Aorta (tissue), 5 donors: ENCODE data around the gene FBRSL1. TPM values are rescaled to one million over a fixed set of nuclear protein-coding genes. Genes with fewer than 3 reads are reported as not detected.
A peak's percentile ranks its signal among the peaks of the same experiment; 100 is the strongest.

Experiments used
- ATAC-seq: fragments of 200-7000 bp; cut with Tn5 transposase; one replicate; pipeline ENCODE4 v1.9.1; 2022; ENCODE audit warnings: moderate library complexity; ENCODE audit not compliant: low FRiP score
- DNase-seq, 2 donors: peaks; one replicate each; pipeline ENCODE4 v3.0.0-alpha.2; 2020
- H3K27ac ChIP-seq, 2 donors: one replicate each; pipeline ENCODE4 v1.5.1; 2013; ENCODE audit warnings: low read length in 2 of 2, mild to moderate bottlenecking in 2 of 2, moderate library complexity in 2 of 2, control low read depth in 1 of 2, inconsistent platforms in 1 of 2, low read depth in 1 of 2
- H3K27me3 ChIP-seq, 2 donors: one replicate each; pipeline ENCODE4 v1.6.1; 2013; ENCODE audit warnings: control low read depth in 1 of 2, low read length in 1 of 2, mild to moderate bottlenecking in 1 of 2, moderate library complexity in 1 of 2; ENCODE audit not compliant: insufficient read depth in 2 of 2, control insufficient read depth in 1 of 2
- H3K36me3 ChIP-seq, 2 donors: one replicate each; pipeline ENCODE4 v1.6.1; 2013; ENCODE audit warnings: control low read depth in 1 of 2, low read length in 1 of 2, mild to moderate bottlenecking in 1 of 2; ENCODE audit not compliant: insufficient read depth in 2 of 2, control insufficient read depth in 1 of 2
- H3K4me1 ChIP-seq, 2 donors: one replicate each; pipeline ENCODE4 v1.6.1; 2013; ENCODE audit warnings: low read length in 2 of 2, control low read depth in 1 of 2, mild to moderate bottlenecking in 1 of 2, moderate library complexity in 1 of 2; ENCODE audit not compliant: insufficient read depth in 2 of 2, control insufficient read depth in 1 of 2
- H3K4me3 ChIP-seq, 2 donors: one replicate each; pipeline ENCODE4 v1.5.1; 2013; ENCODE audit warnings: low read length in 2 of 2, control low read depth in 1 of 2, mild to moderate bottlenecking in 1 of 2
- H3K9me3 ChIP-seq: one replicate; pipeline ENCODE4 v1.6.1; 2013; ENCODE audit warnings: mild to moderate bottlenecking, low read length; ENCODE audit not compliant: control insufficient read depth
- WGBS, 2 donors: extraction: QIAGEN DNeasy Blood & Tissue Kit; methylation state at CpG; one replicate each; pipeline ENCODE4 v1.1.7; 2013; 5-methylcytosine and 5-hydroxymethylcytosine counted together
- intact Hi-C, 2 donors: fragments of 100-400 bp; cut with DNase I; formaldehyde crosslinking; loops; one replicate each; pipeline versions ENCODE4 v1.14.2 to v1.15.0; 2022
- polyA plus RNA-seq, 2 donors: library from polyadenylated mRNA; stranded (reverse); fragments of 200-250 nt; gene quantifications; one replicate each; pipeline ENCODE4 v1.2.3, GENCODE V29; 2013
- total RNA-seq, 2 donors: library from RNA; stranded (reverse); fragmentation: NEBNext Ultra II Directional; extraction: Animal tissue kit (Norgen Biotek cat#: 25700); gene quantifications; one replicate each; pipeline ENCODE4 v1.2.1, GENCODE V29; 2021
- donor health status: healthy with polysubstance abuse.
- donor health status: Bipolar disorder and iron deficiency.
- donor health status: DM: no; HTN: no; CAD: no.
- donor health status: DM: no; HTN: no; CAD: no.
- donor health status: DM: yes; HTN: yes; CAD: no.

The FBRSL1 gene
- total and polyA plus RNA-seq, 4 donors, result 6.4 to 51.0 (median 37.0) TPM

DNA sequence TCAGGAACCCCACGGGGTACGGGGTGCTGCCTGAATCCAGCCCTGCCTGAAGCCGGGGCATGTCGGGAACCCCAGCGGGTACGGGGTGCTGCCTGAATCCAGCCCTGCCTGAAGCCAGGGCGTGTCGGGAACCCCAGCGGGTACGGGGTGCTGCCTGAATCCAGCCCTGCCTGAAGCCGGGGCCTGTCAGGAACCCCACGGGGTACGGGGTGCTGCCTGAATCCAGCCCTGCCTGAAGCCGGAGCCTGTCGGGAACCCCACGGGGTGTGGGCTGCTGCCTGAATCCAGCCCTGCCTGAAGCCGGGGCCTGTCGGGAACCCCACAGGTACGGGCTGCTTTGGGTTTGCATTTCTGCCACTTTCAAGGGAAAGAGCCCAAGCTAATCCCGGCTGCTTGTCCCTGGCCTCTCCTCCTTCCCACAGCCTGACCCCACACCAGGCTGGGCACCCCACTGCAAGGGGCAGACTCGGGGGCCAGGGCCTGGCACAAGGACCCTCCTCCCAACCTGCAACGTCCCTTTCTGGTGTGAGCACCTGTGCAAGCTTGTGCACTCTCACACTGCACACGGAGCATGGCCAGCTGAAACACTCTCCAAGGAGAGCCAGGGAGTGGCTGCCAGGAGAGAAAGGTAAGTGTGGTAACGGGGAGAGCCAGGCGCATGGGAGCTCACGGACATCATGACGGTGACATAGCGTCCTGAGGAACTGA is 5.6 kb upstream of the FBRSL1 start:
- no peak overlapping the region for H3K27ac ChIP-seq
- 87 to 89% methylated on average over 25 to 28 of the region's 28 CpGs for WGBS, 2 donors
- no peaks in the 10 kb centered on the region for H3K27me3 ChIP-seq
- ATAC-seq (no peak), DNase-seq (no peak)
- no peaks in the 10 kb centered on the region for H3K9me3 ChIP-seq
- intact Hi-C loops, result no loop called here
- no peaks in the 10 kb centered on the region for H3K4me1 ChIP-seq
- H3K4me3 ChIP-seq, result no peak overlapping the region
- H3K36me3 ChIP-seq, result no peaks in the 10 kb centered on the region

DNA sequence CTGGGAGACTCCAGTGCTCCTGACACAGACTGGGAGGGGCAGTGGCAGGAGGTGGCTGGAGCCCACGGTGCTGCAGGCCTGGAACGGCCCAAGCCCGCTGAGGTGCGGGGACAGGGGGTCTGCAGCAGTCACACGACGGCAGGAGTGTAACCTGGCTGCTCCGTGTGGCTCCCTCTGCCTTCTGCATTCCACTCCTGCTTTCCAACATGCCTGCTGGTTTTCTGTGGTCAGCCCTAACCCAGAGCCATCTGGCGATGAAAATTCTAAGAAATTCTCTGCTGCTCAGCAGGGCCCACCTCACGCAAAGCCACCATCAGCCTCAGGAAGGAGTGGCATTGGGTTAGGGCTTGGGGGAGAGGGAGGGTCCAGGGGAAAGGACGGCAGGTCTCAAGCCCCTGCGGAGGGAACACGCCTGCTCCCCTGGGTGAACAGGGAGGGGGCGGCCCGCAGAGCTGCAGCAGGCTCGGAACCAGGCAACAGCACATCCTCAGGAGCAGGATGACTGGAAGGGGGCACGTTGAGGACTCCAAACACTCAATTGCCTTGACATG is 5.0 kb upstream of the FBRSL1 start:
- DNase-seq (no peak), ATAC-seq (no peak)
- no peaks in the 10 kb centered on the region for H3K36me3 ChIP-seq
- no peak overlapping the region for H3K27ac ChIP-seq
- 57 to 59% methylated on average over 16 of the region's 16 CpGs for WGBS, 2 donors
- intact Hi-C loops, result loop anchor here in 1 of 2 donors (5.0 kb wide), 1 partner anchor 593 kb away; the partner anchor contains the start of gene ULK1
- no peaks in the 10 kb centered on the region for H3K9me3 ChIP-seq
- no peaks in the 10 kb centered on the region for H3K4me1 ChIP-seq
- no peak overlapping the region for H3K4me3 ChIP-seq
- no peaks in the 10 kb centered on the region for H3K27me3 ChIP-seq

DNA sequence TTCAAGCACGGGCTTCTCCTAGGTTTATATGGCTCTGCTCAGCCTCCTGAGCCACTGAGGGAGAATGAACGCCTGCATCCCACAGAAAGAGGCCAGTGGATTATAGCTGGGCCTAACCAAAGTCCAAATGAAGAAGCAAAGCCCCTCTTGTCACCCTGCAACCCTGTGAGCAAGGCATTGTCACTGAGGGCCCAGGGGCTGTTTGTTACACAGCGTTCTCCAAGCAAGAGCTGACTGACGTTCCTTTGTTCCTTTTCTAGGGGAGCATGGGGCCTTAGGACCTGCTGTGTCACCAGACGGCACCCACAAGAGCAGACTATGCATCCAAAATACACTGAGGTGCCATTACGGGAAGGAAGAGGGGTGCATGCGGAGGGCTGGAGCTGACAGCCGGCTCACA is 4.3 kb upstream of the FBRSL1 start:
- ATAC-seq (no peak), DNase-seq (no peak)
- Histone ChIP-seq H3K27me3 (no peaks in the 10 kb centered on the region), H3K9me3 (no peaks in the 10 kb centered on the region), H3K4me3 (no peak overlapping the region), H3K36me3 (no peaks in the 10 kb centered on the region), H3K27ac (no peak overlapping the region), H3K4me1 (no peaks in the 10 kb centered on the region)
- WGBS, 2 donors, result 88 to 90% methylated on average over 8 of the region's 8 CpGs
- intact Hi-C loops, result loop anchor here in 1 of 2 donors (5.0 kb wide), 1 partner anchor 593 kb away; the partner anchor contains the start of gene ULK1

DNA sequence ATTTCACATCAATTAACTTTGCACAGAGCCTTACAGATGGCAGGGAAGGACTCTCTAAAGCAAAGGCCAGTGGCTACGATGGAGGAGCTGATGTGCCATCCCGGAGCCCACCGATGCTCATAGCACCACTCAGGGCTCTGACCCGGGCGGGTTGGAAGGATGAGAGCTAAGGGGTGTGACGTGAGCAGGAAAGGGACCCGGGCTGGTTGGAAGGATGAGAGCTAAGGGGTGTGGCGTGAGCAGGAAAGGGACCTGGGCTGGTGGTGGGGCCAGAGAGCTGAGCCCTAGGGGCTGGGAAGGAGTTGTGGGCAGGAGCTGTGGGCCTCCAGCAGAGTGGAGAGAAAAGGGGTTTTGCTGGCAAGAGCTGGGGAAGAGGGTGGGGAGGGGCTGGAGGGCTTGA is 3.8 kb upstream of the FBRSL1 start:
- WGBS, 2 donors, result 70 to 75% methylated on average over 8 of the region's 8 CpGs
- DNase-seq (no peak), ATAC-seq (no peak)
- H3K36me3 ChIP-seq, result no peaks in the 10 kb centered on the region
- H3K4me1 ChIP-seq, result no peaks in the 10 kb centered on the region
- H3K27me3 ChIP-seq, result no peaks in the 10 kb centered on the region
- H3K4me3 ChIP-seq, result no peak overlapping the region
- intact Hi-C loops, result loop anchor here in 1 of 2 donors (5.0 kb wide), 1 partner anchor 594 kb away; the partner anchor contains the start of gene ULK1
- no peak overlapping the region for H3K27ac ChIP-seq
- H3K9me3 ChIP-seq, result no peaks in the 10 kb centered on the region

- Histone ChIP-seq H3K4me3 (no peak overlapping the region), H3K4me1 (peaks cover 0 to 2% of the 10 kb centered on the region in 2 donors), H3K27ac (no peak overlapping the region), H3K9me3 (no peaks in the 10 kb centered on the region), H3K36me3 (no peaks in the 10 kb centered on the region), H3K27me3 (no peaks in the 10 kb centered on the region)
- ATAC-seq (no peak), DNase-seq (no peak)
- 76 to 77% methylated on average over 17 of the region's 17 CpGs for WGBS, 2 donors
- intact Hi-C loops, result loop anchor here in 1 of 2 donors (5.0 kb wide), 1 partner anchor 594 kb away; the partner anchor contains the start of gene ULK1
Measured at GRCh38 chr12:132486576-132486975, 3.4 kb upstream of the FBRSL1 start.

GRCh38 chr12:132487311-132487741 is 2.6 kb upstream of the FBRSL1 start:
- Histone ChIP-seq H3K4me3 (no peak overlapping the region), H3K27me3 (no peaks in the 10 kb centered on the region), H3K36me3 (no peaks in the 10 kb centered on the region), H3K27ac (no peak overlapping the region), H3K9me3 (no peaks in the 10 kb centered on the region), H3K4me1 (peaks cover 0 to 2% of the 10 kb centered on the region in 2 donors)
- intact Hi-C loops, result loop anchor here in 1 of 2 donors (5.0 kb wide), 1 partner anchor 595 kb away; the partner anchor contains the start of gene ULK1
- 78% methylated on average over 14 of the region's 14 CpGs for WGBS, 2 donors
- ATAC-seq, result no peak
- DNase-seq, result no peak

GRCh38 chr12:132488127-132489077 is 1.5 kb upstream of the FBRSL1 start:
- H3K36me3 ChIP-seq, result no peaks in the 10 kb centered on the region
- no peaks in the 10 kb centered on the region for H3K9me3 ChIP-seq
- intact Hi-C loops, result loop anchor here in 1 of 2 donors (5.0 kb wide), 1 partner anchor 596 kb away; the partner anchor contains the start of gene ULK1
- no peaks in the 10 kb centered on the region for H3K27me3 ChIP-seq
- peak; percentile 19 for ATAC-seq
- peak in 1 of 2 donors; percentile 72 for DNase-seq
- peaks cover 0 to 2% of the 10 kb centered on the region in 2 donors for H3K4me1 ChIP-seq
- no peak overlapping the region for H3K4me3 ChIP-seq
- 61 to 62% methylated on average over 22 to 23 of the region's 23 CpGs for WGBS, 2 donors
- no peak overlapping the region for H3K27ac ChIP-seq

DNA sequence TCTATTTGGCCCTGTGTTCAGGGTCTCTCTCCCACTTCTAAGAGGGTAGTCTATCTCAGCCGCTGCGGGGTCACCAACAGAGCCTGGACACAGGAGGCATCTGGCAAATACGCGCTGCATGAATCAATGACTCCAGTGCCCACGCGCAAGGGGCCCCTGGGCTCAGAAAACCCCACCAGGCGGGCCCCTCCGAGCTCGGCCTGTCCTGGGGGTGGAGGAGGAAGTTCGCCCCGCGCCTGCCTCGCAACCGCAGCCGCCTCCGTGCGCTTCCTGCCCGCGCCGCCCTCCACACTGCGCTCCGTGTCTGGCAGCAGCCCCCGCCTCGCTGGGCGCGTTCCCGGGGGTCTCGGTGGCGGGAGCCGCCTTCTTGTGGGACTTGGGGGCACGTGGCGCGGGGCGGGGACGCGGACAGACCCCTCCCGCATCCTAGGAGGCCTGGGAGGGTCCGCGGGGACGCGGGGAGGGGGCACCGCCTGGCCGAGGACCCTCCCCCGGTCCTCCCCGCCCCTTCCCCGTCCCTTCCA is 811 bp upstream of the FBRSL1 start:
- no peaks in the 10 kb centered on the region for H3K36me3 ChIP-seq
- peak; percentile 40 for ATAC-seq
- intact Hi-C loops, result loop anchor here in 1 of 2 donors (5.0 kb wide), 1 partner anchor 597 kb away; the partner anchor contains the start of gene ULK1
- no peaks in the 10 kb centered on the region for H3K27me3 ChIP-seq
- H3K4me3 ChIP-seq, result peak overlapping the region; percentile 64 to 81
- peak in 1 of 2 donors; percentile 73 for DNase-seq
- H3K27ac ChIP-seq, result no peak overlapping the region
- 5 to 7% methylated on average over 21 to 46 of the region's 46 CpGs for WGBS, 2 donors
- H3K4me1 ChIP-seq, result peaks cover 0 to 2% of the 10 kb centered on the region in 2 donors
- H3K9me3 ChIP-seq, result no peaks in the 10 kb centered on the region
